Liver (tissue), 9 donors: ENCODE data around the gene COL9A3. TPM values are rescaled to one million over a fixed set of nuclear protein-coding genes. Genes with fewer than 3 reads are reported as not detected.

Source experiments
- DNase-seq: peaks from one replicate; pipeline ENCODE4 v3.0.0-alpha.2; 2017; ENCODE audit warnings: low spot score
- H3K27ac ChIP-seq, 2 donors: one replicate each; pipeline ENCODE4 v1.7.0; 2013; ENCODE audit warnings: inconsistent platforms in 2 of 2, low read length in 2 of 2, control low read depth in 1 of 2, low read depth in 1 of 2, mild to moderate bottlenecking in 1 of 2
- H3K27me3 ChIP-seq, 4 donors: one replicate each; pipeline versions ENCODE4 v1.6.1 to v1.7.0; 2013; ENCODE audit warnings: low read length in 3 of 4, inconsistent platforms in 1 of 4, mild to moderate bottlenecking in 1 of 4, moderate library complexity in 1 of 4; ENCODE audit not compliant: control insufficient read depth in 4 of 4, insufficient read depth in 4 of 4
- H3K36me3 ChIP-seq, 4 donors: one replicate each; pipeline versions ENCODE4 v1.6.1 to v1.7.0; 2013; ENCODE audit warnings: low read length in 3 of 4, mild to moderate bottlenecking in 3 of 4, low read depth in 1 of 4, moderate library complexity in 1 of 4; ENCODE audit not compliant: control insufficient read depth in 4 of 4, insufficient read depth in 3 of 4
- H3K4me1 ChIP-seq, 4 donors: one replicate each; pipeline versions ENCODE4 v1.6.1 to v1.7.0; 2013; ENCODE audit warnings: low read length in 3 of 4, mild to moderate bottlenecking in 3 of 4, moderate library complexity in 1 of 4; ENCODE audit not compliant: control insufficient read depth in 4 of 4, insufficient read depth in 4 of 4
- H3K4me3 ChIP-seq, 3 donors: one replicate each; pipeline versions ENCODE4 v1.6.1 to v1.7.0; 2013; ENCODE audit warnings: low read length in 3 of 3, control low read depth in 1 of 3, low read depth in 1 of 3, mild to moderate bottlenecking in 1 of 3
- H3K9ac ChIP-seq, 2 donors: one replicate each; pipeline ENCODE4 v1.7.0; 2013; ENCODE audit warnings: low read length in 2 of 2, mild to moderate bottlenecking in 2 of 2, moderate library complexity in 2 of 2, control low read depth in 1 of 2, low read depth in 1 of 2
- H3K9me3 ChIP-seq, 4 donors: one replicate each; pipeline versions ENCODE4 v1.6.1 to v1.7.0; 2013; ENCODE audit warnings: low read length in 3 of 4; ENCODE audit not compliant: control insufficient read depth in 4 of 4
- ATF3 ChIP-seq: IDR thresholded peaks from 2 replicates; pipeline ENCODE4 v1.6.1; 2016; ENCODE audit warnings: antibody characterized with exemption
- EGR1 ChIP-seq, 2 donors: IDR thresholded peaks; 2 replicates each; pipeline ENCODE4 v1.6.1; 2016 to 2018; ENCODE audit warnings: antibody characterized with exemption in 2 of 2, low read depth in 2 of 2
- FOXA1 ChIP-seq: IDR thresholded peaks from 2 replicates; pipeline ENCODE4 v1.6.1; 2016; ENCODE audit warnings: antibody characterized with exemption
- FOXA2 ChIP-seq: IDR thresholded peaks from 2 replicates; pipeline ENCODE4 v1.6.1; 2016; ENCODE audit warnings: antibody characterized with exemption
- GABPA ChIP-seq, 2 donors: IDR thresholded peaks in 1 of 2; conservative IDR thresholded peaks in 1 of 2; 2 replicates each; pipeline ENCODE4 v1.6.1; 2016; ENCODE audit warnings: antibody characterized with exemption in 2 of 2, mild to moderate bottlenecking in 1 of 2, moderate library complexity in 1 of 2
- HNF4A ChIP-seq, 2 donors: conservative IDR thresholded peaks; 2 replicates each; pipeline ENCODE4 v1.6.1; 2016; ENCODE audit warnings: antibody characterized with exemption in 2 of 2, mild to moderate bottlenecking in 2 of 2
- HNF4G ChIP-seq: IDR thresholded peaks from 2 replicates; pipeline ENCODE4 v1.6.1; 2016; ENCODE audit warnings: antibody characterized with exemption
- JUND ChIP-seq, 2 donors: IDR thresholded peaks; 2 replicates each; pipeline ENCODE4 v1.6.1; 2016; ENCODE audit warnings: antibody characterized with exemption in 2 of 2
- MAX ChIP-seq: IDR thresholded peaks from 2 replicates; pipeline ENCODE4 v1.6.1; 2016; ENCODE audit warnings: antibody characterized with exemption
- NR2F2 ChIP-seq: IDR thresholded peaks from 2 replicates; pipeline ENCODE4 v1.6.1; 2016; ENCODE audit warnings: antibody characterized with exemption
- RAD21 ChIP-seq, 2 donors: IDR thresholded peaks; 2 replicates each; pipeline ENCODE4 v1.6.1; 2016; ENCODE audit warnings: antibody characterized with exemption in 2 of 2, mild to moderate bottlenecking in 2 of 2
- REST ChIP-seq: IDR thresholded peaks from 2 replicates; pipeline ENCODE4 v1.6.1; 2016; ENCODE audit warnings: antibody characterized with exemption, mild to moderate bottlenecking
- RXRA ChIP-seq, 2 donors: IDR thresholded peaks; 2 replicates each; pipeline ENCODE4 v1.6.1; 2017 to 2018; ENCODE audit warnings: antibody characterized with exemption in 2 of 2, mild to moderate bottlenecking in 1 of 2
- SP1 ChIP-seq: IDR thresholded peaks from 2 replicates; pipeline ENCODE4 v1.6.1; 2018; ENCODE audit warnings: antibody characterized with exemption, mild to moderate bottlenecking
- TAF1 ChIP-seq: conservative IDR thresholded peaks from 2 replicates; pipeline ENCODE4 v1.6.1; 2016; ENCODE audit warnings: antibody characterized with exemption, mild to moderate bottlenecking
- YY1 ChIP-seq: IDR thresholded peaks from 2 replicates; pipeline ENCODE4 v1.6.1; 2016; ENCODE audit warnings: antibody characterized with exemption, mild to moderate bottlenecking
- ZBTB33 ChIP-seq: IDR thresholded peaks from 2 replicates; pipeline ENCODE4 v1.6.1; 2016; ENCODE audit warnings: antibody characterized with exemption
- WGBS: extraction: QIAGEN DNeasy Blood & Tissue Kit; methylation state at CpG from one replicate; pipeline ENCODE4 v1.1.7; 2013; 5-methylcytosine and 5-hydroxymethylcytosine counted together
- polyA plus RNA-seq, 2 donors: library from polyadenylated mRNA; stranded (reverse) in 1 of 2; unstranded in 1 of 2; fragments of 200-250 nt in 1 of 2; fragments of >200 nt in 1 of 2; fragmentation: Nextera tagmentation in 1 of 2; extraction: Ambion mirVana in 1 of 2; gene quantifications; one replicate each; pipeline versions ENCODE4 v1.2.1 to v1.2.3, GENCODE V29; 2013 to 2015
- total RNA-seq, 2 donors: library from RNA; depleted of rRNA; stranded (reverse); fragments of >200 nt; gene quantifications; one replicate each; pipeline ENCODE4 v1.2.3, GENCODE V29; 2014
- donor health status: healthy.
- donor health status: healthy.
- donor health status: healthy.
- donor health status: healthy.
- donor health status: healthy.

The COL9A3 gene
- total and polyA plus RNA-seq, 4 donors: 0.92 to 2.0 (median 1.1) TPM

GRCh38 chr20:62839261-62839660, 22.4 kb downstream of the COL9A3 start:
- Histone ChIP-seq H3K4me1 (peaks cover 0 to 15% (median 8%) of the 10 kb centered on the region in 4 donors), H3K27me3 (no peaks in the 10 kb centered on the region), H3K4me3 (no peak overlapping the region), H3K9ac (no peak overlapping the region), H3K27ac (no peak overlapping the region), H3K36me3 (peaks cover 0 to 3% (median 0%) of the 10 kb centered on the region in 4 donors), H3K9me3 (no peaks in the 10 kb centered on the region)
- 90% methylated on average over 8 of the region's 8 CpGs for WGBS
- TF ChIP-seq RAD21 (IDR thresholded peaks at IDR 0.05) (no peak), YY1 (no peak), MAX (no peak), SP1 (no peak), RXRA (IDR thresholded peaks at IDR 0.05) (no peak), ATF3 (no peak), EGR1 (IDR thresholded peaks at IDR 0.05; ENCODE audit: low read depth in 2 of 2) (no peak), NR2F2 (no peak), HNF4G (no peak), HNF4A (conservative IDR thresholded peaks at IDR 0.05) (no peak), FOXA1 (no peak), FOXA2 (no peak)
- DNase-seq: no peak

GRCh38 chr20:62839816-62840215, 23.0 kb downstream of the COL9A3 start:
- no peak for DNase-seq
- no peaks in the 10 kb centered on the region for H3K9me3 ChIP-seq
- no peak overlapping the region for H3K4me3 ChIP-seq
- no peak overlapping the region for H3K27ac ChIP-seq
- H3K36me3 ChIP-seq: peaks cover 0 to 3% (median 0%) of the 10 kb centered on the region in 4 donors
- 90% methylated on average over 11 of the region's 11 CpGs for WGBS
- no peak overlapping the region for H3K9ac ChIP-seq
- no peaks in the 10 kb centered on the region for H3K27me3 ChIP-seq
- TF ChIP-seq SP1 (no peak), RAD21 (IDR thresholded peaks at IDR 0.05) (no peak), HNF4G (no peak), RXRA (IDR thresholded peaks at IDR 0.05) (no peak), MAX (no peak), GABPA (IDR thresholded peaks at IDR 0.05 in 1 of 2, conservative IDR thresholded peaks at IDR 0.05 in 1 of 2) (no peak)
- H3K4me1 ChIP-seq: peaks cover 0 to 15% (median 8%) of the 10 kb centered on the region in 4 donors

- no peak overlapping the region for H3K4me3 ChIP-seq
- no peak for TF ChIP-seq REST
- no peak for TF ChIP-seq EGR1 (IDR thresholded peaks at IDR 0.05; ENCODE audit: low read depth in 2 of 2)
- no peak for TF ChIP-seq JUND (IDR thresholded peaks at IDR 0.05)
- no peak for TF ChIP-seq YY1
- no peak for TF ChIP-seq TAF1
- TF ChIP-seq ATF3: no peak
- no peak for TF ChIP-seq NR2F2
- no peak for TF ChIP-seq HNF4G
- no peak for TF ChIP-seq HNF4A (conservative IDR thresholded peaks at IDR 0.05)
- no peak for TF ChIP-seq ZBTB33
- no peaks in the 10 kb centered on the region for H3K27me3 ChIP-seq
- DNase-seq: no peak
- H3K36me3 ChIP-seq: peaks cover 0 to 3% (median under 1%) of the 10 kb centered on the region in 4 donors
- WGBS: 89% methylated on average over 45 of the region's 45 CpGs
- H3K9ac ChIP-seq: no peak overlapping the region
- H3K4me1 ChIP-seq: peaks cover 0 to 15% (median 8%) of the 10 kb centered on the region in 4 donors
- H3K27ac ChIP-seq: no peak overlapping the region
- no peaks in the 10 kb centered on the region for H3K9me3 ChIP-seq
Measured at GRCh38 chr20:62840244-62841197, 23.7 kb downstream of the COL9A3 start.
